ENCODE results near the gene PCDHB6. TPM values are rescaled to one million over a fixed set of nuclear protein-coding genes. Genes with fewer than 3 reads are reported as not detected.
"Not testable (repeated sequence)": the region's sequence is repeated elsewhere in the genome, so short reads cannot be mapped to it uniquely, and the experiment has no call there.

The PCDHB6 gene
- total RNA-seq, 2 donors from 2014 or later = 0.66 to 2.0 TPM

GRCh38 chr5:141175933-141176332, 26.1 kb downstream of the PCDHB6 start:
- H3K4me1 Mint-ChIP-seq = no peaks in the 10 kb centered on the region
- TF ChIP-seq CTCF (conservative IDR thresholded peaks at IDR 0.05) = no peak
- H3K27me3 Mint-ChIP-seq (ENCODE audit: insufficient read depth) = no peaks in the 10 kb centered on the region
- peaks cover 13% of the 10 kb centered on the region for H3K9me3 ChIP-seq (ENCODE audit: control insufficient read depth, low read length)
- no peak for DNase-seq
- H3K4me3 Mint-ChIP-seq = no peak overlapping the region
- no peaks in the 10 kb centered on the region for H3K36me3 ChIP-seq (ENCODE audit: control insufficient read depth, insufficient read depth, low read length)
- no peak overlapping the region for H3K27ac ChIP-seq (ENCODE audit: low read depth, low read length)
- H3K9ac ChIP-seq (ENCODE audit: extremely low read depth, low read length, poor library complexity, severe bottlenecking) = no peak overlapping the region
- peaks cover 29% of the 10 kb centered on the region for H3K9me3 Mint-ChIP-seq
- no peak overlapping the region for H3K4me3 ChIP-seq (ENCODE audit: low read length)
- peaks cover 3% of the 10 kb centered on the region for H3K36me3 Mint-ChIP-seq (ENCODE audit: low read depth)
- WGBS, 2 experiments (ENCODE audit: insufficient coverage in 1 of 2, insufficient read length in 1 of 2) = 80% methylated on average over 1 of the region's 1 CpG; no CpG with 5 or more reads in 1 of the 2 experiments
- no peaks in the 10 kb centered on the region for H3K4me1 ChIP-seq (ENCODE audit: control insufficient read depth, insufficient read depth, low read length)
- no peaks in the 10 kb centered on the region for H3K27me3 ChIP-seq (ENCODE audit: control insufficient read depth, insufficient read depth, low read length, poor library complexity, severe bottlenecking)
- H3K27ac Mint-ChIP-seq = no peak overlapping the region

GRCh38 chr5:141177577-141178191, 27.8 kb downstream of the PCDHB6 start, which contains the start of gene PCDHB8:
TSS of gene PCDHB8 (plus strand) at chr5:141177790. CDS start at chr5:141178035, 245 bp downstream.
- H3K9ac ChIP-seq (ENCODE audit: extremely low read depth, low read length, poor library complexity, severe bottlenecking); H3K27ac Mint-ChIP-seq; H3K36me3 ChIP-seq (ENCODE audit: control insufficient read depth, insufficient read depth, low read length); DNase-seq; H3K36me3 Mint-ChIP-seq (ENCODE audit: low read depth); H3K4me1 ChIP-seq (ENCODE audit: control insufficient read depth, insufficient read depth, low read length); H3K4me3 ChIP-seq (ENCODE audit: low read length); H3K27me3 ChIP-seq (ENCODE audit: control insufficient read depth, insufficient read depth, low read length, poor library complexity, severe bottlenecking); H3K27me3 Mint-ChIP-seq (ENCODE audit: insufficient read depth); H3K4me1 Mint-ChIP-seq; H3K27ac ChIP-seq (ENCODE audit: low read depth, low read length); H3K4me3 Mint-ChIP-seq: not testable (repeated sequence)
- H3K9me3 ChIP-seq (ENCODE audit: control insufficient read depth, low read length) = peaks cover 13% of the 10 kb centered on the region
- TF ChIP-seq CTCF (conservative IDR thresholded peaks at IDR 0.05) = peak; percentile 60
- 76 to 82% methylated on average over 4 to 12 of the region's 18 CpGs for WGBS, 2 experiments (ENCODE audit: insufficient coverage in 1 of 2, insufficient read length in 1 of 2)
- peaks cover 26% of the 10 kb centered on the region for H3K9me3 Mint-ChIP-seq

GRCh38 chr5:141179371-141179770, 29.5 kb downstream of the PCDHB6 start:
- H3K36me3 ChIP-seq (ENCODE audit: control insufficient read depth, insufficient read depth, low read length) = not testable (repeated sequence)

GRCh38 chr5:141179876-141180275, 30.0 kb downstream of the PCDHB6 start:
- not testable (repeated sequence) for H3K27me3 Mint-ChIP-seq (ENCODE audit: insufficient read depth); H3K27me3 ChIP-seq (ENCODE audit: control insufficient read depth, insufficient read depth, low read length, poor library complexity, severe bottlenecking); H3K36me3 ChIP-seq (ENCODE audit: control insufficient read depth, insufficient read depth, low read length); DNase-seq; H3K4me1 ChIP-seq (ENCODE audit: control insufficient read depth, insufficient read depth, low read length); H3K4me3 Mint-ChIP-seq; H3K4me3 ChIP-seq (ENCODE audit: low read length); H3K27ac ChIP-seq (ENCODE audit: low read depth, low read length); H3K9ac ChIP-seq (ENCODE audit: extremely low read depth, low read length, poor library complexity, severe bottlenecking); H3K27ac Mint-ChIP-seq; H3K4me1 Mint-ChIP-seq
- H3K9me3 Mint-ChIP-seq = peaks cover 24% of the 10 kb centered on the region
- peaks cover 13% of the 10 kb centered on the region for H3K9me3 ChIP-seq (ENCODE audit: control insufficient read depth, low read length)
- peaks cover 18% of the 10 kb centered on the region for H3K36me3 Mint-ChIP-seq (ENCODE audit: low read depth)
- 89 to 97% methylated on average over 15 to 31 of the region's 32 CpGs for WGBS, 2 experiments (ENCODE audit: insufficient coverage in 1 of 2, insufficient read length in 1 of 2)

More at GRCh38 chr5:141179371-141179770, 29.5 kb downstream of the PCDHB6 start:
- not testable (repeated sequence) for H3K27me3 ChIP-seq (ENCODE audit: control insufficient read depth, insufficient read depth, low read length, poor library complexity, severe bottlenecking); H3K9ac ChIP-seq (ENCODE audit: extremely low read depth, low read length, poor library complexity, severe bottlenecking); H3K27ac ChIP-seq (ENCODE audit: low read depth, low read length); H3K4me1 ChIP-seq (ENCODE audit: control insufficient read depth, insufficient read depth, low read length); H3K4me3 ChIP-seq (ENCODE audit: low read length); DNase-seq; H3K27me3 Mint-ChIP-seq (ENCODE audit: insufficient read depth); H3K27ac Mint-ChIP-seq; H3K4me1 Mint-ChIP-seq; H3K4me3 Mint-ChIP-seq
- H3K36me3 Mint-ChIP-seq (ENCODE audit: low read depth) = peaks cover 13% of the 10 kb centered on the region
- peaks cover 21% of the 10 kb centered on the region for H3K9me3 Mint-ChIP-seq
- H3K9me3 ChIP-seq (ENCODE audit: control insufficient read depth, low read length) = peaks cover 13% of the 10 kb centered on the region
- WGBS, 2 experiments (ENCODE audit: insufficient coverage in 1 of 2, insufficient read length in 1 of 2) = 95 to 100% methylated on average over 7 to 25 of the region's 39 CpGs

All from endodermal cell (in vitro differentiated cells).